ENCODE results near the gene QSER1.
"Not testable (repeated sequence)": the region's sequence is repeated elsewhere in the genome, so short reads cannot be mapped to it uniquely, and the experiment has no call there.

Gene QSER1

GRCh38 chr11:32919338-32919737, 26.7 kb downstream of the QSER1 start:
- TF ChIP-seq TARDBP (IDR thresholded peaks at IDR 0.05) (no peak), SP1 (IDR thresholded peaks at IDR 0.05) (no peak), PKNOX1 (IDR thresholded peaks at IDR 0.05) (peak; percentile 49), ZNF384 (IDR thresholded peaks at IDR 0.05) (no peak), L3MBTL2 (conservative IDR thresholded peaks at IDR 0.05) (no peak), ELF4 (IDR thresholded peaks at IDR 0.05) (no peak)
- ChIA-PET CTCF (no interaction called here), POLR2A (interaction anchor here (0.6 kb wide), 1 partner anchor 59 kb away, joined by 3 read pairs; no protein-coding TSS in a partner anchor)
- DNase-seq (ENCODE audit: extremely low spot score) = no peak

- no peak for DNase-seq (ENCODE audit: extremely low spot score)
- ChIA-PET POLR2A (no interaction called here), CTCF (no interaction called here)
- TF ChIP-seq ZNF384 (IDR thresholded peaks at IDR 0.05) (no peak), FOXM1 (IDR thresholded peaks at IDR 0.05; ENCODE audit: borderline replicate concordance) (no peak), SP1 (IDR thresholded peaks at IDR 0.05) (no peak), PKNOX1 (IDR thresholded peaks at IDR 0.05) (no peak), L3MBTL2 (conservative IDR thresholded peaks at IDR 0.05) (no peak), FOXK2 (IDR thresholded peaks at IDR 0.05) (no peak), SUZ12 (IDR thresholded peaks at IDR 0.05) (no peak), TARDBP (IDR thresholded peaks at IDR 0.05) (no peak), ARNT (IDR thresholded peaks at IDR 0.05) (no peak), BHLHE40 (IDR thresholded peaks at IDR 0.05; ENCODE audit: borderline replicate concordance) (no peak), ELF4 (IDR thresholded peaks at IDR 0.05) (no peak), NFRKB (IDR thresholded peaks at IDR 0.05) (no peak), HDGF (IDR thresholded peaks at IDR 0.05; ENCODE audit: borderline replicate concordance) (no peak), CTBP1 (IDR thresholded peaks at IDR 0.05; ENCODE audit: borderline replicate concordance) (no peak), FOXA1 (IDR thresholded peaks at IDR 0.05) (no peak), LEF1 (IDR thresholded peaks at IDR 0.05; ENCODE audit: borderline replicate concordance) (no peak)
Measured at GRCh38 chr11:32920570-32920969, 28.0 kb downstream of the QSER1 start.

GRCh38 chr11:32921204-32921603, 28.6 kb downstream of the QSER1 start:
- CTCF ChIA-PET = no interaction called here
- TF ChIP-seq PKNOX1 (IDR thresholded peaks at IDR 0.05) (no peak), SP1 (IDR thresholded peaks at IDR 0.05) (no peak), CTBP1 (IDR thresholded peaks at IDR 0.05; ENCODE audit: borderline replicate concordance) (no peak)
- DNase-seq (ENCODE audit: extremely low spot score) = no peak
- POLR2A ChIA-PET = no interaction called here

- POLR2A ChIA-PET = no interaction called here
- no peak for TF ChIP-seq SP1 (IDR thresholded peaks at IDR 0.05)
- TF ChIP-seq ARNT (IDR thresholded peaks at IDR 0.05) = no peak
- TF ChIP-seq CTBP1 (IDR thresholded peaks at IDR 0.05; ENCODE audit: borderline replicate concordance) = no peak
- TF ChIP-seq FOXM1 (IDR thresholded peaks at IDR 0.05; ENCODE audit: borderline replicate concordance) = no peak
- TF ChIP-seq SUZ12 (IDR thresholded peaks at IDR 0.05) = no peak
- no peak for TF ChIP-seq LEF1 (IDR thresholded peaks at IDR 0.05; ENCODE audit: borderline replicate concordance)
- no peak for DNase-seq (ENCODE audit: extremely low spot score)
- CTCF ChIA-PET = interaction anchor here (0.5 kb wide), 1 partner anchor 33 kb away, joined by 3 read pairs; no protein-coding TSS in a partner anchor
Measured at GRCh38 chr11:32931606-32932005, 39.0 kb downstream of the QSER1 start.

GRCh38 chr11:32932196-32932595, 39.6 kb downstream of the QSER1 start:
- no peak for DNase-seq (ENCODE audit: extremely low spot score)
- ChIA-PET CTCF (no interaction called here), POLR2A (no interaction called here)
- TF ChIP-seq HDGF (IDR thresholded peaks at IDR 0.05; ENCODE audit: borderline replicate concordance) (no peak), L3MBTL2 (conservative IDR thresholded peaks at IDR 0.05) (no peak)

GRCh38 chr11:32935462-32936029, 42.9 kb downstream of the QSER1 start:
- TF ChIP-seq BHLHE40 (IDR thresholded peaks at IDR 0.05; ENCODE audit: borderline replicate concordance) (no peak), FOXM1 (IDR thresholded peaks at IDR 0.05; ENCODE audit: borderline replicate concordance) (no peak), CTBP1 (IDR thresholded peaks at IDR 0.05; ENCODE audit: borderline replicate concordance) (no peak), L3MBTL2 (conservative IDR thresholded peaks at IDR 0.05) (no peak), ELF4 (IDR thresholded peaks at IDR 0.05) (no peak), LEF1 (IDR thresholded peaks at IDR 0.05; ENCODE audit: borderline replicate concordance) (no peak), FOXK2 (IDR thresholded peaks at IDR 0.05) (no peak), ZNF384 (IDR thresholded peaks at IDR 0.05) (no peak)
- ChIA-PET CTCF (interaction anchor here (0.7 kb wide), 1 partner anchor 1981 kb away, joined by 4 read pairs; no protein-coding TSS in a partner anchor), POLR2A (no interaction called here)
- DNase-seq (ENCODE audit: extremely low spot score) = no peak

- DNase-seq (ENCODE audit: extremely low spot score); POLR2A ChIA-PET; CTCF ChIA-PET: not testable (repeated sequence)
Measured at GRCh38 chr11:32936178-32936577, 43.6 kb downstream of the QSER1 start.

GRCh38 chr11:32937283-32937682, 44.7 kb downstream of the QSER1 start:
- CTCF ChIA-PET = interaction anchor here (0.6 to 0.7 kb wide), 2 partner anchors 92 to 229 kb away, joined by 3 read pairs; no protein-coding TSS in a partner anchor
- POLR2A ChIA-PET; DNase-seq (ENCODE audit: extremely low spot score): not testable (repeated sequence)

All from HEK293T (cell line).